HCT116 (cell line): Measurements from ENCODE around the gene ARHGDIG.
"Not testable (repeated sequence)": the region's sequence is repeated elsewhere in the genome, so short reads cannot be mapped to it uniquely, and the experiment has no call there.

Experiments
- CTCF ChIP-seq, 3 experiments: fragments of 200-600 bp in 1 of 3; sonication (generic) in 1 of 3; IDR thresholded peaks in 2 of 3; conservative IDR thresholded peaks in 1 of 3; 2 replicates each; pipeline ENCODE4 v1.5.1; 2012 to 2017; ENCODE audit warnings: low read depth in 2 of 3, low read length in 2 of 3, antibody characterized with exemption in 1 of 3, borderline replicate concordance in 1 of 3, control low read depth in 1 of 3, mild to moderate bottlenecking in 1 of 3, mixed read lengths in 1 of 3, mixed run types in 1 of 3, moderate library complexity in 1 of 3; ENCODE audit not compliant: insufficient read depth in 1 of 3
- EZH2phosphoT487 ChIP-seq: fragments of 200-600 bp; IDR thresholded peaks from 2 replicates; pipeline ENCODE4 v1.6.1; 2018; ENCODE audit warnings: antibody characterized with exemption, borderline replicate concordance

DNA sequence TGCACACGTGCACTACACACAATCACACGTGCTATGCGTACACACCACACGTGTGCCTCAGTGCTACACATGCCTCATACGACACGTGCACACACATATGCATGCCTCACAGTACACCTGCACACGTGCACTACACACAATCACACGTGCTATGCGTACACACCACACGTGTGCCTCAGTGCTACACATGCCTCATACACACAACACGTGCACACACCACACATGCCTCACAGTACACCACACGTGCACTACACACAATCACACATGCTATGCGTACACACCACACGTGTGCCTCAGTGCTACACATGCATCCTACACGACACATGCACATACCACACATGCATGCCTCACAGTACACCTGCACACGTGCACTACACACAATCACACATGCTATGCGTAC, 12.8 kb upstream of the ARHGDIG start:
- not testable (repeated sequence) for TF ChIP-seq CTCF (IDR thresholded peaks at IDR 0.05 in 2 of 3, conservative IDR thresholded peaks at IDR 0.05 in 1 of 3; ENCODE audit: borderline replicate concordance in 1 of 3, insufficient read depth in 1 of 3, low read depth in 2 of 3, low read length in 2 of 3); EZH2phosphoT487
